SK-N-SH (cell line): ENCODE measurements around the gene FNDC10. TPM values are rescaled to one million over a fixed set of nuclear protein-coding genes. Genes with fewer than 3 reads are reported as not detected.

ENCODE experiments used
- CTCF ChIA-PET: fragments of 300-600, 350-600 bp; formaldehyde crosslinking; extraction: SDS; loops from one replicate; lab custom pipeline; 2021; lab: Yijun Ruan, JAX
- POLR2A ChIA-PET: fragments of 350-600 bp; sonication (Branson Sonifier 250); formaldehyde crosslinking; extraction: SDS; loops from one replicate; lab custom pipeline; 2020; ENCODE audit warnings: antibody characterized with exemption, inconsistent platforms; lab: Yijun Ruan, JAX
- DNase-seq: peaks from one replicate; pipeline ENCODE4 v3.0.0; 2012
- H2AFZ ChIP-seq: fragments of 200-600 bp; sonication (generic); 2 replicates; pipeline ENCODE4 v1.8.1; 2016; ENCODE audit warnings: antibody characterized with exemption, mild to moderate bottlenecking, low read depth
- H3F3A ChIP-seq: fragments of 200-600 bp; sonication (generic); replicated peaks from 2 replicates; pipeline ENCODE3; 2016; ENCODE audit warnings: antibody characterized with exemption, mild to moderate bottlenecking; ENCODE audit not compliant: insufficient read depth
- H3K27ac ChIP-seq, 2 experiments: fragments of 200-500 bp in 1 of 2; fragments of 200-600 bp in 1 of 2; sonication (Bioruptor generic) in 1 of 2; sonication (generic), shearing (Covaris generic) in 1 of 2; 2 replicates each; pipeline versions ENCODE4 v1.5.1 to v1.6.1; 2014 to 2016; ENCODE audit warnings: low read depth in 2 of 2, inconsistent platforms in 1 of 2, low read length in 1 of 2, mild to moderate bottlenecking in 1 of 2, mixed read lengths in 1 of 2
- H3K27me3 ChIP-seq: fragments of 200-600 bp; sonication (generic), shearing (Covaris generic); 2 replicates; pipeline ENCODE4 v1.6.1; 2016; ENCODE audit warnings: mixed run types; ENCODE audit not compliant: insufficient read depth
- H3K36me3 ChIP-seq, 2 experiments: fragments of 200-500 bp in 1 of 2; fragments of 200-600 bp in 1 of 2; sonication (Bioruptor generic) in 1 of 2; sonication (generic) in 1 of 2; replicated peaks in 1 of 2; 2 replicates each; pipeline versions ENCODE3 to v1.5.1; 2014 to 2016; ENCODE audit warnings: low read length in 1 of 2, mild to moderate bottlenecking in 1 of 2; ENCODE audit not compliant: insufficient read depth in 2 of 2, control insufficient read depth in 1 of 2
- H3K4me1 ChIP-seq, 2 experiments: fragments of 200-500 bp in 1 of 2; fragments of 200-600 bp in 1 of 2; sonication (Bioruptor generic) in 1 of 2; sonication (generic), shearing (Covaris generic) in 1 of 2; 2 replicates each; pipeline versions ENCODE4 v1.5.1 to v1.6.1; 2014 to 2016; ENCODE audit warnings: low read depth in 1 of 2, low read length in 1 of 2, mixed run types in 1 of 2; ENCODE audit not compliant: insufficient read depth in 2 of 2, control insufficient read depth in 1 of 2
- H3K4me2 ChIP-seq: fragments of 200-600 bp; sonication (generic), shearing (Covaris generic); 2 replicates; pipeline ENCODE4 v1.6.1; 2017; ENCODE audit warnings: mixed run types
- H3K4me3 ChIP-seq, 2 experiments: fragments of 200-500 bp in 1 of 2; fragments of 200-600 bp in 1 of 2; sonication (Bioruptor generic) in 1 of 2; sonication (generic), shearing (Covaris generic) in 1 of 2; 2 replicates each; pipeline versions ENCODE4 v1.5.1 to v1.8.1; 2014 to 2016; ENCODE audit warnings: low read depth in 2 of 2, inconsistent platforms in 1 of 2, low read length in 1 of 2, mild to moderate bottlenecking in 1 of 2, mixed read lengths in 1 of 2, moderate library complexity in 1 of 2
- H3K79me2 ChIP-seq: fragments of 200-600 bp; sonication (generic); 2 replicates; pipeline ENCODE4 v1.8.1; 2017; ENCODE audit warnings: mild to moderate bottlenecking; ENCODE audit not compliant: insufficient read depth
- H3K9ac ChIP-seq: fragments of 200-600 bp; sonication (generic); 2 replicates; pipeline ENCODE4 v1.6.1; 2017; ENCODE audit warnings: mixed run types
- H3K9me2 ChIP-seq: fragments of 200-600 bp; sonication (generic); 2 replicates; pipeline ENCODE4 v1.6.1; 2017; ENCODE audit warnings: mixed run types
- H3K9me3 ChIP-seq: fragments of 200-600 bp; sonication (generic); 2 replicates; pipeline ENCODE4 v1.6.1; 2017; ENCODE audit warnings: mixed run types, mild to moderate bottlenecking, moderate library complexity
- H4K20me1 ChIP-seq: fragments of 200-600 bp; sonication (generic); 2 replicates; pipeline ENCODE4 v1.6.1; 2017; ENCODE audit warnings: mild to moderate bottlenecking, mixed run types; ENCODE audit not compliant: insufficient read depth
- EP300 ChIP-seq, 2 experiments: IDR thresholded peaks; 2 replicates each; pipeline versions ENCODE4 v1.4.0 to v1.6.1; 2012; ENCODE audit warnings: borderline replicate concordance in 1 of 2, low read depth in 1 of 2, low read length in 1 of 2
- EZH2phosphoT487 ChIP-seq: fragments of 200-600 bp; sonication (generic); IDR thresholded peaks from 2 replicates; pipeline ENCODE4 v1.6.1; 2017; ENCODE audit warnings: low read depth, mixed run types, mild to moderate bottlenecking, antibody characterized with exemption, moderate library complexity, borderline replicate concordance
- FOXJ3 ChIP-seq: sonication (generic); formaldehyde crosslinking; IDR thresholded peaks from 2 replicates; pipeline ENCODE4 v1.5.1; 2020; ENCODE audit warnings: mild to moderate bottlenecking, missing genetic modification reagents
- GABPA ChIP-seq: IDR thresholded peaks from 2 replicates; pipeline ENCODE4 v1.4.0; 2012; ENCODE audit warnings: low read depth, mild to moderate bottlenecking
- GATA2 ChIP-seq: sonication (generic); formaldehyde crosslinking; IDR thresholded peaks from 2 replicates; pipeline ENCODE4 v1.5.0; 2020; ENCODE audit warnings: mild to moderate bottlenecking, missing genetic modification reagents
- JUND ChIP-seq: IDR thresholded peaks from 2 replicates; pipeline ENCODE4 v1.4.0; 2012
- MXI1 ChIP-seq: IDR thresholded peaks from 2 replicates; pipeline ENCODE4 v1.6.1; 2012; ENCODE audit warnings: mild to moderate bottlenecking, low read depth, low read length, improper control_type of control experiment
- NFIC ChIP-seq: IDR thresholded peaks from 2 replicates; pipeline ENCODE4 v1.4.0; 2012; ENCODE audit warnings: borderline replicate concordance
- NRF1 ChIP-seq: IDR thresholded peaks from 2 replicates; pipeline ENCODE4 v1.6.1; 2012; ENCODE audit warnings: low read depth, mild to moderate bottlenecking, low read length
- PBX3 ChIP-seq: IDR thresholded peaks from 2 replicates; pipeline ENCODE4; 2012
- RAD21 ChIP-seq: IDR thresholded peaks from 2 replicates; pipeline ENCODE4 v1.6.1; 2012; ENCODE audit warnings: mild to moderate bottlenecking, low read length
- REST ChIP-seq: IDR thresholded peaks from 2 replicates; pipeline ENCODE4 v1.6.1; 2012; ENCODE audit warnings: mild to moderate bottlenecking, low read depth, low read length, moderate library complexity
- SIN3A ChIP-seq: IDR thresholded peaks from 2 replicates; pipeline ENCODE4 v1.6.1; 2012; ENCODE audit warnings: low read depth, mild to moderate bottlenecking, low read length, moderate library complexity, borderline replicate concordance
- SMC3 ChIP-seq: IDR thresholded peaks from 2 replicates; pipeline ENCODE4 v1.6.1; 2012; ENCODE audit warnings: low read depth, low read length, improper control_type of control experiment
- TAF1 ChIP-seq: IDR thresholded peaks from 2 replicates; pipeline ENCODE4 v1.6.1; 2012; ENCODE audit warnings: low read depth, mild to moderate bottlenecking, low read length, moderate library complexity, borderline replicate concordance
- TCF12 ChIP-seq: IDR thresholded peaks from 2 replicates; pipeline ENCODE4 v1.4.0; 2012
- TEAD4 ChIP-seq: IDR thresholded peaks from 2 replicates; pipeline ENCODE4 v1.4.0; 2012; ENCODE audit warnings: mild to moderate bottlenecking, borderline replicate concordance; ENCODE audit not compliant: insufficient read depth
- YY1 ChIP-seq: IDR thresholded peaks from 2 replicates; pipeline ENCODE4 v1.4.0; 2012; ENCODE audit warnings: low read depth, mild to moderate bottlenecking
- WGBS: methylation state at CpG from one replicate; pipeline ENCODE4 v1.1.6; 2017; ENCODE audit warnings: low lambda C conversion rate; 5-methylcytosine and 5-hydroxymethylcytosine counted together
- polyA plus RNA-seq, 3 experiments: library from polyadenylated mRNA; depleted of rRNA; stranded (reverse); fragments of >200 nt; gene quantifications; 2 replicates each; pipeline ENCODE4 v1.2.3, GENCODE V29; 2012
- TF ChIP-seq, protein P1 (sequence below): fragments of 150-350 bp; IDR thresholded peaks from 2 replicates; pipeline ENCODE4 v1.6.1; 2017; ENCODE audit warnings: antibody characterized with exemption, low read length, low read depth, borderline replicate concordance
- TF ChIP-seq, protein P2 (sequence below): IDR thresholded peaks from 2 replicates; pipeline ENCODE4 v1.4.0; 2012; ENCODE audit warnings: low read depth, borderline replicate concordance
- TF ChIP-seq, protein P3 (sequence below): IDR thresholded peaks from 2 replicates; pipeline ENCODE4 v1.4.0; 2012; ENCODE audit warnings: low read depth, borderline replicate concordance

FNDC10 gene
- polyA plus RNA-seq, 1 of the 3 experiments (the other 2 are of a cell fraction) = 6.7 TPM

DNA sequence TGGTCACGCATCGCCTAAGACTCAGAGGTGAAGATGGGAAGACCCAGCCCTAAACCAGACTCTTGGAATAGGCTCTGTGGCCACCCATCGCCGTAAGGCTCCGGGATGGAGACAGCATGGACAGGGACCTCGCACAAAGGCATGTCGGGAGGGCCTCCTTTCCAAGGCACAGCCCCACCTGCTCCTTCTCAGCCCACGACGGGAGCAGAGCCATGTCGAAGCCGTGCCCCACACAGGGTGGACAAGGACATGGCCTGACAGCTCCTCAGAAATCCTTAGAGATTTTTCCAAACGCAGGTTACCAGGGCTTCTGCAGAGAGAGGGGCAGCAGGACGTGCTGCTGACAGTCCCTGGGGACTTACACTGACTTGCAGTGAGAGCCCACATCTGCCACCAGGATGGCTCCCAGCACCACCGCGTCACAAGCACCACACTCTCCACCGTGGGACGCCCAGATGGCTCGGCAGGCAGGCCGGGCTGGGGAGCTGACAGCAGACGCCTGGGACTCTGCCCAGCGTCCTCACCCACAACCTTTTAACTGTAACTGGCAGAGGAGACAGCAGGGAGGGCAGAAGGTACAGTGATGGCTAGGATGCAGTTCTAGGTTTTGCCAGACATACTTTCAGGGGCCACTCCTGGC lies 37.3 kb downstream of the FNDC10 start:
- CTCF ChIA-PET = no interaction called here

DNA sequence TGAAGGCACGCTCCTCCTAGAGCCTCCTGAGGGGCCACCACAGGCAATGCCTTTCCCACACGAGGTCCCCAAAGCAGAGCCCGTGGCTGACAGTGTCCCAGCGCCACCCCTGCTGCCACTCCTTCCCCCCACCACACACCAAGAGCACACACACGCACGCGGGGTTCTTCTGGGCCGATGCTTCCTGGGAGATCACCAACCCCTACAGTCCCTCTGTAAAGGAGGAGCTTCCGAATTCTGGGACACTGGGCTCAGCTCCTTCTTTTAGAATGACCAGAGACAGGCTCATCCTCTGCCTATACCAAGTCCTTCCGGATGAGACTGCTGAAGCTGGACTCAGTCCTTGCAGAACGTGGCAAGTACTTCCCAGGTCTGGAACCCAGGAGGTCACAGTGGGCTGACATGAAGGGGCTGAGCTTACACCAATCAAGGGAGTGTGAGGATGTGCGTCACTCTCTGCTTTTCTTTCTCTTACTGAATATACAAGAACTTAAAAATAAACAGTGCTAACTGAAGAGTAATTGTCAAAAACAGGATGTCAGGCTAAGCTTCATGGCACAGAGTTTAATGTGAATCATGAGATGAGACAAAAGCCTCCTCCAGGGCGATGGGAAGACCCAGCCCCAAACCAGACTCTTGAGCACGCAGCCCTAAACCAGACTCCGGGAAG lies 38.0 kb downstream of the FNDC10 start:
- no peaks in the 10 kb centered on the region for H3K4me1 ChIP-seq
- no peaks in the 10 kb centered on the region for H3K9me3 ChIP-seq
- H4K20me1 ChIP-seq = peaks cover 28% of the 10 kb centered on the region
- WGBS = 95% methylated on average over 14 of the region's 15 CpGs
- H3K27me3 ChIP-seq = no peaks in the 10 kb centered on the region
- H3F3A ChIP-seq = peaks cover 6% of the 10 kb centered on the region
- no peak for DNase-seq
- no peak overlapping the region for H3K4me2 ChIP-seq
- no peak overlapping the region for H3K27ac ChIP-seq
- no peak overlapping the region for H2AFZ ChIP-seq
- H3K79me2 ChIP-seq = peaks cover 79% of the 10 kb centered on the region
- ChIA-PET CTCF (no interaction called here), POLR2A (no interaction called here)
- H3K4me3 ChIP-seq = no peak overlapping the region
- H3K9ac ChIP-seq = no peak overlapping the region
- peaks cover 21 to 40% of the 10 kb centered on the region in 2 experiments for H3K36me3 ChIP-seq
- H3K9me2 ChIP-seq = no peaks in the 10 kb centered on the region
- no peak for TF ChIP-seq SMC3
- TF ChIP-seq NRF1 = no peak
- TF ChIP-seq TEAD4 = no peak
- no peak for TF ChIP-seq SIN3A
- no peak for TF ChIP-seq GABPA
- TF ChIP-seq, protein P1, sequence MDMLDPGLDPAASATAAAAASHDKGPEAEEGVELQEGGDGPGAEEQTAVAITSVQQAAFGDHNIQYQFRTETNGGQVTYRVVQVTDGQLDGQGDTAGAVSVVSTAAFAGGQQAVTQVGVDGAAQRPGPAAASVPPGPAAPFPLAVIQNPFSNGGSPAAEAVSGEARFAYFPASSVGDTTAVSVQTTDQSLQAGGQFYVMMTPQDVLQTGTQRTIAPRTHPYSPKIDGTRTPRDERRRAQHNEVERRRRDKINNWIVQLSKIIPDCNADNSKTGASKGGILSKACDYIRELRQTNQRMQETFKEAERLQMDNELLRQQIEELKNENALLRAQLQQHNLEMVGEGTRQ = no peak
- TF ChIP-seq, protein P2, sequence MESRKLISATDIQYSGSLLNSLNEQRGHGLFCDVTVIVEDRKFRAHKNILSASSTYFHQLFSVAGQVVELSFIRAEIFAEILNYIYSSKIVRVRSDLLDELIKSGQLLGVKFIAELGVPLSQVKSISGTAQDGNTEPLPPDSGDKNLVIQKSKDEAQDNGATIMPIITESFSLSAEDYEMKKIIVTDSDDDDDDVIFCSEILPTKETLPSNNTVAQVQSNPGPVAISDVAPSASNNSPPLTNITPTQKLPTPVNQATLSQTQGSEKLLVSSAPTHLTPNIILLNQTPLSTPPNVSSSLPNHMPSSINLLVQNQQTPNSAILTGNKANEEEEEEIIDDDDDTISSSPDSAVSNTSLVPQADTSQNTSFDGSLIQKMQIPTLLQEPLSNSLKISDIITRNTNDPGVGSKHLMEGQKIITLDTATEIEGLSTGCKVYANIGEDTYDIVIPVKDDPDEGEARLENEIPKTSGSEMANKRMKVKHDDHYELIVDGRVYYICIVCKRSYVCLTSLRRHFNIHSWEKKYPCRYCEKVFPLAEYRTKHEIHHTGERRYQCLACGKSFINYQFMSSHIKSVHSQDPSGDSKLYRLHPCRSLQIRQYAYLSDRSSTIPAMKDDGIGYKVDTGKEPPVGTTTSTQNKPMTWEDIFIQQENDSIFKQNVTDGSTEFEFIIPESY = no peak
- TF ChIP-seq TCF12 = no peak
- TF ChIP-seq GATA2 (CRISPR knock-in tag) = no peak
- TF ChIP-seq, protein P3, sequence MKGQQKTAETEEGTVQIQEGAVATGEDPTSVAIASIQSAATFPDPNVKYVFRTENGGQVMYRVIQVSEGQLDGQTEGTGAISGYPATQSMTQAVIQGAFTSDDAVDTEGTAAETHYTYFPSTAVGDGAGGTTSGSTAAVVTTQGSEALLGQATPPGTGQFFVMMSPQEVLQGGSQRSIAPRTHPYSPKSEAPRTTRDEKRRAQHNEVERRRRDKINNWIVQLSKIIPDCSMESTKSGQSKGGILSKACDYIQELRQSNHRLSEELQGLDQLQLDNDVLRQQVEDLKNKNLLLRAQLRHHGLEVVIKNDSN = no peak
- TF ChIP-seq REST = no peak
- TF ChIP-seq TAF1 = no peak
- no peak for TF ChIP-seq YY1
- TF ChIP-seq PBX3 = no peak
- TF ChIP-seq EP300 (IDR thresholded peaks at IDR 0.05; ENCODE audit: borderline replicate concordance in 1 of 2, low read depth in 1 of 2, low read length in 1 of 2) = no peak

More for the DNA sequence above, 37.3 kb downstream of the FNDC10 start:
- TF ChIP-seq MXI1 (no peak), FOXJ3 (CRISPR knock-in tag) (no peak), EZH2phosphoT487 (no peak), JUND (no peak), RAD21 (no peak), NFIC (no peak), EP300 (IDR thresholded peaks at IDR 0.05; ENCODE audit: borderline replicate concordance in 1 of 2, low read depth in 1 of 2, low read length in 1 of 2) (no peak)
- WGBS = 92% methylated on average over 10 of the region's 21 CpGs
- H3K4me2 ChIP-seq = no peak overlapping the region
- H3K4me1 ChIP-seq = no peaks in the 10 kb centered on the region
- no peak for DNase-seq
- H3K36me3 ChIP-seq = peaks cover 21 to 40% of the 10 kb centered on the region in 2 experiments
- no peak overlapping the region for H2AFZ ChIP-seq
- H3F3A ChIP-seq = peaks cover 2% of the 10 kb centered on the region
- H3K27ac ChIP-seq = no peak overlapping the region
- peaks cover 36% of the 10 kb centered on the region for H4K20me1 ChIP-seq
- no peaks in the 10 kb centered on the region for H3K9me2 ChIP-seq
- H3K27me3 ChIP-seq = no peaks in the 10 kb centered on the region
- H3K9me3 ChIP-seq = no peaks in the 10 kb centered on the region
- POLR2A ChIA-PET = no interaction called here
- H3K9ac ChIP-seq = no peak overlapping the region
- peaks cover 83% of the 10 kb centered on the region for H3K79me2 ChIP-seq
- no peak overlapping the region for H3K4me3 ChIP-seq
